HepG2 (cell line): ENCODE results near the gene RRAGB. TPM values are rescaled to one million over a fixed set of nuclear protein-coding genes. Genes with fewer than 3 reads are reported as not detected.

Source experiments
- ARID4A ChIP-seq: sonication (generic); formaldehyde crosslinking; IDR thresholded peaks from 2 replicates; pipeline ENCODE4 v1.5.0; 2020; ENCODE audit warnings: mild to moderate bottlenecking, missing genetic modification reagents, borderline replicate concordance
- ATAD3A ChIP-seq: sonication (generic); formaldehyde crosslinking; IDR thresholded peaks from 2 replicates; pipeline ENCODE4 v1.4.0; 2020; ENCODE audit warnings: missing genetic modification reagents
- BHLHE40 ChIP-seq: IDR thresholded peaks from 2 replicates; pipeline ENCODE4 v1.6.1; 2011; ENCODE audit warnings: low read length, improper control_type of control experiment
- DRAP1 ChIP-seq: IDR thresholded peaks from 2 replicates; pipeline ENCODE4 v1.6.1; 2016; ENCODE audit warnings: missing genetic modification reagents, missing compliant biosample characterization
- IRF2 ChIP-seq: IDR thresholded peaks from 2 replicates; pipeline ENCODE4 v1.6.1; 2018; ENCODE audit warnings: missing genetic modification reagents, missing compliant biosample characterization
- KDM6A ChIP-seq: IDR thresholded peaks from 2 replicates; pipeline ENCODE4 v1.6.1; 2016; ENCODE audit warnings: low read depth
- KLF16 ChIP-seq, 2 experiments: sonication (generic) in 1 of 2; formaldehyde crosslinking in 1 of 2; IDR thresholded peaks; 2 replicates each; pipeline versions ENCODE4 v1.6.1 to v1.8.0; 2016 to 2023; ENCODE audit warnings: missing genetic modification reagents in 2 of 2, missing compliant biosample characterization in 1 of 2
- MAFG ChIP-seq: sonication (generic); formaldehyde crosslinking; IDR thresholded peaks from 2 replicates; pipeline ENCODE4 v1.5.1; 2020; ENCODE audit warnings: mild to moderate bottlenecking, missing genetic modification reagents
- MNT ChIP-seq: fragments of 450-650 bp; IDR thresholded peaks from 2 replicates; pipeline ENCODE4 v1.6.1; 2016
- NFE2L1 ChIP-seq: sonication (generic); formaldehyde crosslinking; IDR thresholded peaks from 2 replicates; pipeline ENCODE4 v1.4.0; 2020; ENCODE audit warnings: missing genetic modification reagents, mild to moderate bottlenecking, borderline replicate concordance
- NFE2L2 ChIP-seq: fragments of 150-350 bp; IDR thresholded peaks from 2 replicates; pipeline ENCODE4 v1.6.1; 2014; ENCODE audit warnings: low read length
- PHF8 ChIP-seq: sonication (generic); formaldehyde crosslinking; IDR thresholded peaks from 2 replicates; pipeline ENCODE4 v1.5.0; 2020; ENCODE audit warnings: missing genetic modification reagents
- POLR2AphosphoS5 ChIP-seq: IDR thresholded peaks from 2 replicates; pipeline ENCODE4 v1.6.1; 2012; ENCODE audit warnings: low read depth, low read length
- SMAD3 ChIP-seq: sonication (generic); formaldehyde crosslinking; IDR thresholded peaks from 2 replicates; pipeline ENCODE4 v1.4.0; 2020; ENCODE audit warnings: missing genetic modification reagents
- TCF12 ChIP-seq, 2 experiments: fragments of 450-650 bp in 1 of 2; sonication (generic) in 1 of 2; formaldehyde crosslinking in 1 of 2; IDR thresholded peaks; 2 replicates each; pipeline versions ENCODE4 v1.6.1 to v1.8.0; 2017 to 2022; ENCODE audit warnings: antibody characterized with exemption in 1 of 2, mild to moderate bottlenecking in 1 of 2, missing genetic modification reagents in 1 of 2, moderate library complexity in 1 of 2
- THAP8 ChIP-seq: sonication (generic); formaldehyde crosslinking; IDR thresholded peaks from 2 replicates; pipeline ENCODE4 v1.5.1; 2020; ENCODE audit warnings: missing genetic modification reagents, mild to moderate bottlenecking, borderline replicate concordance
- THYN1 ChIP-seq: sonication (generic); formaldehyde crosslinking; IDR thresholded peaks from 2 replicates; pipeline ENCODE4 v1.8.1; 2023; ENCODE audit warnings: low read depth, mild to moderate bottlenecking, moderate library complexity, missing genetic modification reagents, borderline replicate concordance
- TSC22D2 ChIP-seq: sonication (generic); formaldehyde crosslinking; IDR thresholded peaks from 2 replicates; pipeline ENCODE4 v1.5.1; 2020; ENCODE audit warnings: missing genetic modification reagents, mild to moderate bottlenecking, borderline replicate concordance
- ZFP36L1 ChIP-seq: sonication (generic); formaldehyde crosslinking; IDR thresholded peaks from 2 replicates; pipeline ENCODE4 v1.8.0; 2022; ENCODE audit warnings: mild to moderate bottlenecking, missing genetic modification reagents, moderate library complexity
- ZNF260 ChIP-seq: sonication (generic); formaldehyde crosslinking; IDR thresholded peaks from 2 replicates; pipeline ENCODE4 v1.4.0; 2020; ENCODE audit warnings: missing genetic modification reagents, low read depth, mild to moderate bottlenecking, borderline replicate concordance
- ZNF547 ChIP-seq: sonication (generic); formaldehyde crosslinking; IDR thresholded peaks from 2 replicates; pipeline ENCODE4 v1.5.1; 2020; ENCODE audit warnings: mild to moderate bottlenecking, missing genetic modification reagents
- ZNF776 ChIP-seq: sonication (generic); formaldehyde crosslinking; IDR thresholded peaks from 2 replicates; pipeline ENCODE4 v1.4.0; 2020; ENCODE audit warnings: mild to moderate bottlenecking, missing genetic modification reagents
- ZNF788 ChIP-seq: sonication (generic); formaldehyde crosslinking; IDR thresholded peaks from 2 replicates; pipeline ENCODE4 v1.5.0; 2020; ENCODE audit warnings: mild to moderate bottlenecking, missing genetic modification reagents, borderline replicate concordance
- polyA plus RNA-seq, 8 experiments: library from polyadenylated mRNA; depleted of rRNA in 3 of 8; stranded (reverse) in 7 of 8; unstranded in 1 of 8; fragments of >200 nt; fragmentation: Illumina TruSeq in 4 of 8; extraction: Trizol in 4 of 8; gene quantifications; 2 replicates each; pipeline versions ENCODE4 v1.2.1 to v1.2.3, GENCODE V29; 2011 to 2016; ENCODE audit warnings: low read depth in 4 of 8, missing spikeins in 1 of 8, mixed read lengths in 1 of 8; ENCODE audit not compliant: insufficient read depth in 1 of 8
- total RNA-seq, 5 experiments: library from RNA; depleted of rRNA; stranded (reverse); fragments of >200 nt; fragmentation: Illumina TruSeq; extraction: Trizol; gene quantifications; 2 replicates each; pipeline ENCODE4 v1.2.3, GENCODE V29; 2016; ENCODE audit warnings: low read depth in 1 of 5

The RRAGB gene
- total and polyA plus RNA-seq, 2 of the 13 experiments (the other 11 are each of a cell fraction or from before 2014, with no cell fraction given): 12.2 to 19.9 TPM

- no peak for TF ChIP-seq THYN1 (CRISPR knock-in tag)
- peak; percentile 77 for TF ChIP-seq PHF8 (CRISPR knock-in tag)
- no peak for TF ChIP-seq ZNF547 (CRISPR knock-in tag)
- no peak for TF ChIP-seq ZNF776 (CRISPR knock-in tag)
- TF ChIP-seq NFE2L2: no peak
- no peak for TF ChIP-seq MAFG (CRISPR knock-in tag)
- TF ChIP-seq MNT: peak; percentile 93
- no peak for TF ChIP-seq NFE2L1 (CRISPR knock-in tag)
- peak; percentile 69; the same call in 1 of the 2 replicates for TF ChIP-seq ARID4A (CRISPR knock-in tag)
- no peak for TF ChIP-seq THAP8
- no peak for TF ChIP-seq KLF16 (CRISPR knock-in tag; IDR thresholded peaks at IDR 0.05)
- TF ChIP-seq TSC22D2 (CRISPR knock-in tag): no peak
- no peak for TF ChIP-seq ZNF260
- no peak for TF ChIP-seq ATAD3A (CRISPR knock-in tag)
- TF ChIP-seq POLR2AphosphoS5: peak; percentile 50; the same call in 1 of the 2 replicates
- no peak for TF ChIP-seq SMAD3 (CRISPR knock-in tag)
- TF ChIP-seq BHLHE40: peak; percentile 82
- TF ChIP-seq DRAP1 (CRISPR knock-in tag): peak; percentile 68
- TF ChIP-seq ZFP36L1 (CRISPR knock-in tag): no peak
- TF ChIP-seq ZNF788 (CRISPR knock-in tag): 0 out of 2 replicates have a peak, but pooled peaks have one; percentile 21
- no peak for TF ChIP-seq KDM6A (CRISPR knock-in tag)
- TF ChIP-seq IRF2 (CRISPR knock-in tag): no peak
- no peak for TF ChIP-seq TCF12 (IDR thresholded peaks at IDR 0.05)
- TF ChIP-seq TCF12 (CRISPR knock-in tag; IDR thresholded peaks at IDR 0.05): no peak
Observed at GRCh38 chrX:55717521-55718497, at the start of gene RRAGB (continued).
